Amygdala (tissue), 56 donors: Measurements from ENCODE around the gene CPLANE1.
"Not testable (repeated sequence)": the region's sequence is repeated elsewhere in the genome, so short reads cannot be mapped to it uniquely, and the experiment has no call there.

Source experiments
- DNase-seq, 56 donors: peaks; one replicate each; lab custom pipeline; 2025; lab: John Stamatoyannopoulos, UW

CPLANE1 gene

DNA sequence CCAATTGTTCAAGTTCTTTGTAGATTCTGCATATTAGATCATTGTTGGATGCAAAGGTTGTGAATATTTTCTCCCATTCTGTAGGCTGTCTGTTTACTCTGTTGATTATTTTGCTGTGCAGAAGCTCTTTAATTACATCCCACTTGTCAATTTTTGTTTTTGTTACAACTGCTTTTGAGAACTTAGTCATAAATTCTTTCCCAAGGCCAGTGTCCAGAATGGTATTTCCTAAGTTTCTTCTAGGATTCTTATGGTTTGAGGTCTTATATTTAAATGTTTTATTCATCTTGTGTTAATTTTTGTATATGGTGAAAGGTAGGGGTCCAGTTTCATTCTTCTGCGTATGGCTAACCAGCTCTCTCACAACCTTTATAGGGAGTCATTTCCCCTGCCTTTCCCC is 116.5 kb downstream of the CPLANE1 start:
- DNase-seq = no peak

- DNase-seq = no peak
These were observed 127.7 kb downstream of the CPLANE1 start for GRCh38 chr5:37121465-37121864.

- DNase-seq = no peak
These were observed 128.1 kb downstream of the CPLANE1 start for GRCh38 chr5:37121027-37121426.

DNA sequence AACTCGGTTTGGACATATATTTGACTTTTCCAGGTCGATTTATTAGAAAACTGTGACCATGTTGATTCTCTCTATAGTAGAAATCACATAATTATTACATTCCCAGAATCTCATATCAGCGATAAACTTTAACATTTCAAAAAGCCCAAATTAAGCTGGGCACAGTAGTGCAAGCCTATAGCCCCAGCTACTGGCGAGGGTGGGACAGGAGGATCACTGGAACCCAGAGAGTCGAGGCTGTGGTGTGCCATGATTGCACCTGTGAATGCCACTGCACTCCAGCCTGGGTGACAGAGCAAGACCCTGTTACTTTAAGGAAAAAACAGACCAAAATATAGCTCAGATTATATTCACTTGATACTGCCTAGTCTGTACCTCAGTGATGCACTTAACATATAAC is 128.9 kb downstream of the CPLANE1 start:
- DNase-seq = peak in 1 of 56 donors; percentile 11

DNA sequence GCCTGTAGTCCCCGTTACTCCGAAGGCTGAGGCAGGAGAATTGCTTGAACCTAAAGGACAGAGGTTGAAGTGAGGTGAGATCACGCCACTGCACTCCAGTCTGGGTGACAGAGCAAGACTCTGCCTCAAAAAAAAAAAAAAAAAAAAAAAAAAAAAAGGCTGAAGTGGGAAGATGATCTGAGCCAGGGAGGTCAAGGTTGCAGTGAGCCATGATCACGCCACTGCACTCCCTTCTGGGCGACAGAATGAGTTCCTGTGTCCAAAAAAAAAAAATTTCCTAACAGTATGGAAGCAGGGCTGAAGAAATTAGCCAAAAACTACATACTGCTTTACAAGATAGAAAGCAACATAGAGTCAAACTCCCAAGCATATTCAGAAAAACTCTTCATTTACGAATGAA is 132.8 kb downstream of the CPLANE1 start:
- no peak for DNase-seq

- DNase-seq = no peak
These were observed 136.7 kb downstream of the CPLANE1 start for GRCh38 chr5:37112383-37112991.

- DNase-seq = no peak
These were observed 137.5 kb downstream of the CPLANE1 start for GRCh38 chr5:37111426-37112382.

GRCh38 chr5:37110135-37110534 is 139.0 kb downstream of the CPLANE1 start:
- DNase-seq = no peak

- no peak for DNase-seq
These were observed 139.8 kb downstream of the CPLANE1 start for GRCh38 chr5:37109338-37109737.

GRCh38 chr5:37103302-37103701 is 145.9 kb downstream of the CPLANE1 start:
- DNase-seq = no peak

- DNase-seq = not testable (repeated sequence)
These were observed 149.9 kb downstream of the CPLANE1 start for GRCh38 chr5:37099267-37099666.

- not testable (repeated sequence) for DNase-seq
These were observed 155.4 kb downstream of the CPLANE1 start for GRCh38 chr5:37093795-37094194.

DNA sequence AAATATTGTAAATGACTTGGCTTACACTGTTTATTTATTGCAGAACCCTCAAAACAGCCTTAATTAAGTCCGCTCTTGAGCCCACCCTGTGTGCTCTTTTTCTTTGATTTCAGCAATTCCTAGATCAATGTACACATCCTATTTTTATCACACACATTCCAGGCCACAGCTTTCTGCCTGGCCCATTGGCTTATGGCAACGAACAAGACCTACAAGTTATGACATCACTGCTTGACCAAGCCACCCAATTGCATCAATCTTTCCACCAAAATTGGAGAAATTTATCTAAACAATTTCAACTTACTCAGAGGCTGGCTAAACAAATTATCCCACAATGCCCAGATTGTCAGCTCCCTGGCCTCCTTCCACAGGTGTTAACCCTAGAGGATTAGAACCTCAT is 158.4 kb downstream of the CPLANE1 start:
- no peak for DNase-seq

GRCh38 chr5:37090123-37090726 is 159.0 kb downstream of the CPLANE1 start:
- DNase-seq = no peak

GRCh38 chr5:37088009-37088408 is 161.2 kb downstream of the CPLANE1 start:
- no peak for DNase-seq

- DNase-seq = no peak
These were observed 162.6 kb downstream of the CPLANE1 start for GRCh38 chr5:37086466-37087173.

GRCh38 chr5:37086026-37086425 is 163.2 kb downstream of the CPLANE1 start:
- DNase-seq = not testable (repeated sequence)

DNA sequence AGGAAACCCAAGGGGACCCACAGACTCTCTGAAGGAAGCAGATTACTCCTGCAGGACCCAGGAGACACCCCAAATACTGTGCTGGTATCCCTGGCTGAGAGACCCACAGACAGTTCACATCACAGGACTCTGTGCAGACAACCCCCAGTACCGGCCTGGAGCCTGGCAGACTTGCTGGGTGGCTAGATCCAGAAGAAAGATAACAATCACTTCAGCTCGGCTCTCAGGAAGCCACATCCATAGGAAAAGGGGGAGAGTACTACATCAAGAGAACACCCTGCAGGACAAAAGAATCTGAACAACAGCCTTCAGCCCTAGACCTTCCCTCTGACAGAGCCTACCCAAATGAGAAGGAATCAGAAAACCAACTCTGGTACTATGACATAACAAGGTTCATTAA is 166.2 kb downstream of the CPLANE1 start:
- not testable (repeated sequence) for DNase-seq

DNA sequence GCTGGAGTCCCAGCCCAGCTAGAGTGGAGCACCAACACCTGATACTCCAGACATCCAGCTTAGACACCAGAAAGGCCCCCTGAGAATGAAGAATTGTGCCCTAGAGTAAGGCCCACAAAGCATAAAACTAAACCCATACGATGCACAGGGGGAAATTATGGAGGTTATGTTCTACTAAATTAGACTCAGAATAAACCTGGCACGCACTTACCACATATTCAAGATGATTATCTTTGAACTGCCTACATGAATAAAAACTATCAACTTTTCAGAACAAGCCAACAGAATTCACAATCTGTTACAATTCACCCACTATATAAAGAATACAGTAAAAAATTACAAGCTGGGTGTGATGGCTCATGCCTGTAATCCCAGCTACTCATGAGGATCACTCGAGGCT is 168.5 kb downstream of the CPLANE1 start:
- no peak for DNase-seq

DNA sequence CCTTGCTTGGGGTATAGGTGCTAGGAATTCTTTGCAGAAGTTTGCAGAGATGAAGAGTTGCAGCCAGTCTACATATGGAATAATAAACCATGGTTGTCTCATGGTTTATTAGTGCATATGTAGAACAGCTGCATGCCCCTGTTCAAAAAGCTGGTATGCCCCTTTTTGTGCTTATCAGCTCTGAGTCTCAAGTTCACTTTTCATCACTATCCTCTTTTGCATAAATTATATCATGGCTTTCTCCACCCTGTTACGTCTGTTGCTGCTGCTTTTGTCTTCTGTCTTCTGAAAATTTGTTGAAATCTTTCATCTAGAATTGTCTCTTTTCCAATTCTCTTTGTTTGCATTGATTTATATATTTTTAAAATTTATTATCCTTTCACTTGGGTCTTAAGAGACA is 172.0 kb downstream of the CPLANE1 start:
- DNase-seq = no peak
